ENCODE measurements around the gene FBXL17.
"Not testable (repeated sequence)": the region's sequence is repeated elsewhere in the genome, so short reads cannot be mapped to it uniquely, and the experiment has no call there.

The FBXL17 gene

DNA sequence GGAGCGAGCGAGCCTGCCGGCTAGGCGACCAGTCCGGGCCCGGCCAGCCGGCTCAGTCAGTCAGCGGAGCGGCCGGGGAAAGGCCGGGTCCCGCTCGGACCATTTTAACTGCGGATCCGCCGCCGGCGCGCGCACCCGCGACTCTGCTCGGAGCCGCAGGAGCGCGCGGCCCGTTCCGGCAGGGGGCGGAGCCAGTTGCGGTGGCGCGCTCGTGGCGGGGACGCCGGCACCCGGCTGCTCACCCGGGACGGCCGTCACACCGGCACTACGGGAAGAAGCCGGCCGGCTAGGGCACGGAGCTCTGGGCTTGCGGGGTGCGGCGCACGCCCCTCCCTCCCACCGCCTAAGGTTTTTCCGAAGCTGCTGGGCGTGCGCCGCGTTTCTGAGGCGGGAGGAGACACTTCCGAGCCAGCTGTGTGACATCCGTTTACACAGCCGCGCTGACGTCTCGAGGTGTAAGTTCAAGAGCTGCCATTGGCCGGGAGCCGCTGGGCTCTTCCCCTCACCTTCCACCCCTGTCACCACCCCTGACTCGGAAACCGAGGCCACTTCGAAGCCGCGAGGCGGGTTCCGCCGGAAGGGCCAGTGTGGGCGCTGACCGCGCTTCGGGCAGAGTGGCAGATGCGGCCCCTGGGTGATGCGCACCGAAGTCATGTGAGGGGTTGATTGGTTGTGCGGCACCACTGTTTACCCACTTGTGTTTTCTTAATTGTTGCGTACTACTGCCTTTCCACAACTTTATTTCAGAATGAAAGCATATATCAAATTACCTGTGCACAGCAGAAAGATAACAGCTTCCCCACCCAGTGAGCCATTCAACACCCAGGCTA is at the start of gene FBXL17:
TSS of gene FBXL17 (minus strand) at position 145 of the 830 bp plus-strand sequence.
- in situ Hi-C loops (cut with MboI; ENCODE audit: low sequenced_read_pairs), result no loop called here

- in situ Hi-C loops (cut with MboI; ENCODE audit: low sequenced_read_pairs), result no loop called here
These were observed 49.2 kb upstream of the FBXL17 start for GRCh38 chr5:108430931-108431608.

GRCh38 chr5:108421713-108422112 is 39.8 kb upstream of the FBXL17 start:
- in situ Hi-C loops (cut with MboI; ENCODE audit: low sequenced_read_pairs), result no loop called here

- in situ Hi-C loops (cut with MboI; ENCODE audit: low sequenced_read_pairs), result no loop called here
These were observed 38.9 kb upstream of the FBXL17 start for GRCh38 chr5:108420755-108421154.

- in situ Hi-C loops (cut with MboI; ENCODE audit: low sequenced_read_pairs), result no loop called here
These were observed 38.3 kb upstream of the FBXL17 start for GRCh38 chr5:108420158-108420557.

- in situ Hi-C loops (cut with MboI; ENCODE audit: low sequenced_read_pairs), result no loop called here
These were observed 36.3 kb upstream of the FBXL17 start for GRCh38 chr5:108418197-108418596.

- in situ Hi-C loops (cut with MboI; ENCODE audit: low sequenced_read_pairs), result no loop called here
These were observed 35.3 kb upstream of the FBXL17 start for GRCh38 chr5:108417166-108417670.

- in situ Hi-C loops (cut with MboI; ENCODE audit: low sequenced_read_pairs), result no loop called here
These were observed 33.8 kb upstream of the FBXL17 start for GRCh38 chr5:108415726-108416125.

GRCh38 chr5:108409786-108410185 is 27.9 kb upstream of the FBXL17 start:
- in situ Hi-C loops (cut with MboI; ENCODE audit: low sequenced_read_pairs), result no loop called here

GRCh38 chr5:108405201-108405600 is 23.3 kb upstream of the FBXL17 start:
- in situ Hi-C loops (cut with MboI; ENCODE audit: low sequenced_read_pairs), result not testable (repeated sequence)

GRCh38 chr5:108398964-108399363 is 17.1 kb upstream of the FBXL17 start:
- in situ Hi-C loops (cut with MboI; ENCODE audit: low sequenced_read_pairs), result no loop called here

DNA sequence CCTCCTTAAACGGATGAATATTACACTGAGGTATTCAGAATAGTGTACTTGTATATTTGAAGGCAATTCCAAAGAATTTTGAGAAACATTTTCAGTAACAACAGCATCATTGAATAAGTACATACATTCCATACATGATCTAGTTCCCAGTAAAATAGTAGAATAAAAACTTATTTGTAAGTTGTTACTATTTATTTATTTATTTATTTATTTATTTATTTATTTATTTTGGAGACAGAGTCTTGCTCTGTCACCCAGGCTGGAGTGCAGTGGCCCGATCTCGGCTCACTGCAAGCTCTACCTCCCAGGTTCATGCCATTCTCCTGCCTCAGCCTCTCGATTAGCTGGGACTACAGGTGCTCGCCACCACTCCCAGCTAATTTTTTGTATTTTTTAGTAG is 14.9 kb upstream of the FBXL17 start:
- in situ Hi-C loops (cut with MboI; ENCODE audit: low sequenced_read_pairs), result not testable (repeated sequence)

- in situ Hi-C loops (cut with MboI; ENCODE audit: low sequenced_read_pairs), result no loop called here
These were observed 5.9 kb upstream of the FBXL17 start for GRCh38 chr5:108387758-108388157.

DNA sequence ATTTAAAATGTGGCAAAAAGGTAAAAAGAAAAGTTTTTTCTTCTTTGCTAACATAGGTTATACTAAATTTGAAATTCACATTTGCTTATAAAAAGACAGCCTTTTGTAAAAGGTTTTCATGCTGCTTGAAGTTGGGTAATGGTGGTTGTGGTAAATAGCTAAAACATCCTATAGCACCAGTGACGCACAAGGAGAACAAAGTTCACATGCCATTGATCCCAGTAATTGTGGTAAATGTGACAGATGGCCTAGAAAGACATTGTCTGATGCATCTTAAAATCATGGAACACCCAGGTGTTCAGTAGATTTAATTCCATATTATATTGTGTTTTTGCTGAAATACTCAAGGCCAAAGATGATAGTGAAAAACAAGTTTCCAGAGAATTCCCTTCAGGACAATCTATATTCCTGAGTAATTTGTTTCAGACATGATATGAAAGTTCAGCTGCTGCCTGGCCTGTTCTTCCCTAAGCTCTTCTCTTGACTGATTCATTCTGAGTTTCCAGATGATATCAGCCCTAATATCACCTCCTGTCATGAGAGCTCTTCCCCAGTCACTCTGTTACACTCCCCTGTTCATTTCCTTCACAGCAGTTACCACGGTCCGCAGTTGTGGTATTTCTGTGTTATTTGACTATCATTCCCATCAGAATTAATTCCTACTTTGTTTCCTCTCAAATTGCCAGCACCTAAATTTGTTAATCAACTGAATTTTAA is 4.6 kb upstream of the FBXL17 start:
- in situ Hi-C loops (cut with MboI; ENCODE audit: low sequenced_read_pairs), result no loop called here

- in situ Hi-C loops (cut with MboI; ENCODE audit: low sequenced_read_pairs), result no loop called here
These were observed 2.8 kb upstream of the FBXL17 start for GRCh38 chr5:108384741-108385140.

DNA sequence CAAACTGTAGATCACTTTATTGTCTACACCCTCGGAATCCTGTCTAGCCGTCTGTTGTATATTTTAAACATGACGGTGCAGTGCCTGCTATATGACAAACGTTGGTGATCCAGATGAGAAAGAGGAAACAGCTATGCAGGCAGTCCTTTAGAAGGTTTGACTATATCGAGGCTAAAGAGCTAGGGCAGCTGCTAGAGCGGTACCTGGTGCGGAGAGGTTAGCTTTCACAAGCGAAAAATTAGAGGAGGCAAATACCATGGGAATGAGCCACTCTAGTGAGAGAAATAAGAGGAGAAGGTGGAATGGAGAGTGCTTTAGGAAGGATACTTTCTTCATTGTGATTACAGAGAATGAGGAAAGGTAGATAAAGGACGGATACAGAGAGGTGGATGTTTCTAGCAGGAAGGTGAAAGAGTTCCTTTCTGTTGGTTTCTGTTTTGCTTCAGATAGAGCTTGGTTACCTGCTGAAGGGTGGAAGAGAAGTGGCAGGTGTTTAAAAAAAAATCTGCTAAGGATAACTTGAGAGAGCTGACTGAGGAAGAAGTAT is 959 bp upstream of the FBXL17 start:
- in situ Hi-C loops (cut with MboI; ENCODE audit: low sequenced_read_pairs), result no loop called here

- in situ Hi-C loops (cut with MboI; ENCODE audit: low sequenced_read_pairs), result no loop called here
These were observed 446 bp downstream of the FBXL17 start for GRCh38 chr5:108381350-108381953.

DNA sequence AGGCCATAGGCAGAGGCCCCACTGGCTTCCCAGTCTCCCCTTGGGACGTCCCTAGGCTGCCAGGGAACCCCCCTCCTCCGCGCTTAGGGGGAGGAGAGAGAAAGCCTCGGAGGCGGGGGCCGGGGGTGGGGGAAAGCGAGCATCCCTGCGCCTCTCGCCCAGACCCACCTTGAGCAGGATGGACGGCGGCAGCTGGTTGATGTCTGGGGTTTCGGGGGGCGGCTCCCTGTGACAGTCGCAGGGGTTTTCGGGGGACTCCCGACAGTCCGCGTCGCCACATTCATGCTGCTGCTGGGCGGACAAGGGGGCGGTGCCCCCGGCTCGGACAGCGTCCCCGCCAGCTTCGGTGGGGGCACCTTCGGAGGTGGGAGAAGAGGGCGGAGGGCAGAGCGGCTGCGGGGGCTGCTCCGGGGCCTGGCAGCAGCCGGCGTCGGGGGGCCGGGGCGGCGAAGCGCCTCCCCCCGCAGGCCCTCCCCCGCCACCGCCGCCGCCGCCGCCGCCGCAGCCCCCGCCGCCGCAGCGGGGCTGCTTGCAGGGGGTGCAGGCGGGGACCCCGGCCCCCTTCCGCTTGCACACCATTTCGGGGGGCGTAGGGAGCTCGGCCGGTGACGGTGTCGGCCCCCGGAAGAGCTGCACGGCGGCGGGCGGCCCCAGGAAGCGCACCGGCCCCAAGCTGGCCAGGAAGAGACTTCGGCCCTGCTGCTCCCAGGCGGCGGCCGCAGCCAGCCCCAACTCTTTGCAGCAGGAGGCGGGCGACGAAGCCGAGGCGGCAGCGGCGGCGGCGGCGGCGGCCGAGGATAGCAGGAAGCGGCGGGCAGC is 1.2 kb downstream of the FBXL17 start:
- in situ Hi-C loops (cut with MboI; ENCODE audit: low sequenced_read_pairs), result no loop called here

GRCh38 chr5:108379722-108380530 is 2.0 kb downstream of the FBXL17 start:
- in situ Hi-C loops (cut with MboI; ENCODE audit: low sequenced_read_pairs), result no loop called here
